HL-60 (cell line): ENCODE measurements around the gene TOMM70.

Experiments used
- DNase-seq, 2 experiments: peaks; one replicate each; pipeline ENCODE4 v3.0.0-alpha.2; 2010 to 2020; ENCODE audit warnings: low read depth in 1 of 2, low spot score in 1 of 2
- H3K27ac ChIP-seq: fragments of 250-450 bp; sonication (Bioruptor Pico); replicated peaks from 2 replicates; pipeline ENCODE4 v1.5.1; 2020; ENCODE audit warnings: mild to moderate bottlenecking, moderate library complexity
- H3K27me3 ChIP-seq: fragments of 250-450 bp; sonication (Bioruptor Pico); 2 replicates; pipeline ENCODE4 v1.5.1; 2021; ENCODE audit warnings: mild to moderate bottlenecking, moderate library complexity; ENCODE audit not compliant: insufficient read depth, poor library complexity, severe bottlenecking
- H3K4me3 ChIP-seq: replicated peaks from 2 replicates; pipeline ENCODE4 v1.5.1; 2011; ENCODE audit warnings: mild to moderate bottlenecking, control low read depth, low read length; ENCODE audit not compliant: insufficient read depth
- GABPA ChIP-seq: IDR thresholded peaks from 2 replicates; pipeline ENCODE4 v1.6.1; 2012; ENCODE audit warnings: low read depth
- POLR2AphosphoS5 ChIP-seq: IDR thresholded peaks from 2 replicates; pipeline ENCODE4 v1.6.1; 2012; ENCODE audit warnings: low read depth
- SPI1 ChIP-seq: IDR thresholded peaks from 2 replicates; pipeline ENCODE4 v1.6.1; 2012; ENCODE audit warnings: low read depth, mild to moderate bottlenecking, borderline replicate concordance
- TF ChIP-seq, protein P1 (sequence below): IDR thresholded peaks from 2 replicates; pipeline ENCODE4 v1.6.1; 2012; ENCODE audit warnings: low read depth; ENCODE audit not compliant: insufficient replicate concordance
- TF ChIP-seq, protein P2 (sequence below): IDR thresholded peaks from one replicate; pipeline ENCODE4 v1.5.1; 2011; ENCODE audit warnings: low read length, control low read depth, inconsistent platforms; ENCODE audit not compliant: insufficient read depth

The TOMM70 gene

GRCh38 chr3:100437721-100438622, 37.1 kb upstream of the TOMM70 start:
- H3K4me3 ChIP-seq = no peak overlapping the region
- TF ChIP-seq GABPA (no peak), SPI1 (no peak), POLR2AphosphoS5 (no peak)
- TF ChIP-seq, protein P1, sequence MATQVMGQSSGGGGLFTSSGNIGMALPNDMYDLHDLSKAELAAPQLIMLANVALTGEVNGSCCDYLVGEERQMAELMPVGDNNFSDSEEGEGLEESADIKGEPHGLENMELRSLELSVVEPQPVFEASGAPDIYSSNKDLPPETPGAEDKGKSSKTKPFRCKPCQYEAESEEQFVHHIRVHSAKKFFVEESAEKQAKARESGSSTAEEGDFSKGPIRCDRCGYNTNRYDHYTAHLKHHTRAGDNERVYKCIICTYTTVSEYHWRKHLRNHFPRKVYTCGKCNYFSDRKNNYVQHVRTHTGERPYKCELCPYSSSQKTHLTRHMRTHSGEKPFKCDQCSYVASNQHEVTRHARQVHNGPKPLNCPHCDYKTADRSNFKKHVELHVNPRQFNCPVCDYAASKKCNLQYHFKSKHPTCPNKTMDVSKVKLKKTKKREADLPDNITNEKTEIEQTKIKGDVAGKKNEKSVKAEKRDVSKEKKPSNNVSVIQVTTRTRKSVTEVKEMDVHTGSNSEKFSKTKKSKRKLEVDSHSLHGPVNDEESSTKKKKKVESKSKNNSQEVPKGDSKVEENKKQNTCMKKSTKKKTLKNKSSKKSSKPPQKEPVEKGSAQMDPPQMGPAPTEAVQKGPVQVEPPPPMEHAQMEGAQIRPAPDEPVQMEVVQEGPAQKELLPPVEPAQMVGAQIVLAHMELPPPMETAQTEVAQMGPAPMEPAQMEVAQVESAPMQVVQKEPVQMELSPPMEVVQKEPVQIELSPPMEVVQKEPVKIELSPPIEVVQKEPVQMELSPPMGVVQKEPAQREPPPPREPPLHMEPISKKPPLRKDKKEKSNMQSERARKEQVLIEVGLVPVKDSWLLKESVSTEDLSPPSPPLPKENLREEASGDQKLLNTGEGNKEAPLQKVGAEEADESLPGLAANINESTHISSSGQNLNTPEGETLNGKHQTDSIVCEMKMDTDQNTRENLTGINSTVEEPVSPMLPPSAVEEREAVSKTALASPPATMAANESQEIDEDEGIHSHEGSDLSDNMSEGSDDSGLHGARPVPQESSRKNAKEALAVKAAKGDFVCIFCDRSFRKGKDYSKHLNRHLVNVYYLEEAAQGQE = no peak
- TF ChIP-seq, protein P2, sequence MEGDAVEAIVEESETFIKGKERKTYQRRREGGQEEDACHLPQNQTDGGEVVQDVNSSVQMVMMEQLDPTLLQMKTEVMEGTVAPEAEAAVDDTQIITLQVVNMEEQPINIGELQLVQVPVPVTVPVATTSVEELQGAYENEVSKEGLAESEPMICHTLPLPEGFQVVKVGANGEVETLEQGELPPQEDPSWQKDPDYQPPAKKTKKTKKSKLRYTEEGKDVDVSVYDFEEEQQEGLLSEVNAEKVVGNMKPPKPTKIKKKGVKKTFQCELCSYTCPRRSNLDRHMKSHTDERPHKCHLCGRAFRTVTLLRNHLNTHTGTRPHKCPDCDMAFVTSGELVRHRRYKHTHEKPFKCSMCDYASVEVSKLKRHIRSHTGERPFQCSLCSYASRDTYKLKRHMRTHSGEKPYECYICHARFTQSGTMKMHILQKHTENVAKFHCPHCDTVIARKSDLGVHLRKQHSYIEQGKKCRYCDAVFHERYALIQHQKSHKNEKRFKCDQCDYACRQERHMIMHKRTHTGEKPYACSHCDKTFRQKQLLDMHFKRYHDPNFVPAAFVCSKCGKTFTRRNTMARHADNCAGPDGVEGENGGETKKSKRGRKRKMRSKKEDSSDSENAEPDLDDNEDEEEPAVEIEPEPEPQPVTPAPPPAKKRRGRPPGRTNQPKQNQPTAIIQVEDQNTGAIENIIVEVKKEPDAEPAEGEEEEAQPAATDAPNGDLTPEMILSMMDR = no peak
- no peak for DNase-seq
- H3K27me3 ChIP-seq = no peaks in the 10 kb centered on the region
- no peak overlapping the region for H3K27ac ChIP-seq

DNA sequence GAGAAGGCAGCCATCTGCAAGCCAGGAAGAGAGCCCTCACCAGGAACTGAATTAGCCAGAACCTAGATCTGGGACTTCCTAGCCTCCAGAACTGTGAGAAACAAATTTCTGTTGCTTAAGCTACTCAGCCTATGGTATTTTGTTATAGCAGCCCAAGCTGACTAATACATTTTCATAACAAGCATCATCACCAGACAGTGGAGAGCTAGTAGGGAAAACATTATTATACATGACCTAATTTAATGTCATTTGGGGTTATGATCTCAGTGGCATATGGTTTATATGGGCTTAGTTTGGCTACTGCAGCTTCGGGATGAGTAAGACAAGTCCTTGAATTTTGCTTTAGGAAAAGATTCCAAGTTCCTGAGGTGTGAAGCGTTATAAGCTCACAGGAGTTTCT, 36.1 kb upstream of the TOMM70 start:
- H3K27me3 ChIP-seq = no peaks in the 10 kb centered on the region
- H3K27ac ChIP-seq = no peak overlapping the region
- H3K4me3 ChIP-seq = no peak overlapping the region
- no peak for DNase-seq
- TF ChIP-seq GABPA (no peak), SPI1 (no peak), POLR2AphosphoS5 (no peak)
- TF ChIP-seq, protein P2 = no peak
- TF ChIP-seq, protein P1 = no peak

DNA sequence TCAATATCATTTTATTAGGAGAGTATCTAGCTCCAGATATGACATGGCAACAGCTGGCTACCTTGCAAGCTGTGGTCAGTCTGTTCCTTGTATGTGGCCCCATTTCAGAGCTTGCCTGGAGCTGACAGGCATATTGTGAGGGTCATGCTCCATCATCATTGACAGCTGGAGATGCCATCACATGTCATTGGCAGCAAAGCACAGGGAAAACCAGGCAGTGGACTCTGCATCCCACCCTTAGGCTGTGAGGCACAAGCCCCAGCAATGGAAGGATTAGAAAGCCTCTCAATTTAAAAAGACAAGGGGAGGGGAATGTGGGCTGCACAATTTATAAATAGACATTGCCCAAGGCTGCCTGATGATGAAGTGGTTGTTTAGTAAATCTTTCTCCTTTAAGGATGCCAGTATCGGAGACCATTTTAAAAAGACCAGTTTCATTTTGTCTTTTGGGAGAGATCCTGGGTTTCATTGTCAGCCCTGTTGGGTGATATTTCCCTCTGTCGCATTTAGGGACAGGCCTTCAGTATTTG, 28.4 kb upstream of the TOMM70 start:
- H3K4me3 ChIP-seq = no peak overlapping the region
- DNase-seq = no peak
- H3K27me3 ChIP-seq = no peaks in the 10 kb centered on the region
- TF ChIP-seq POLR2AphosphoS5 (no peak), GABPA (no peak), SPI1 (no peak)
- TF ChIP-seq, protein P1 = no peak
- TF ChIP-seq, protein P2 = no peak
- no peak overlapping the region for H3K27ac ChIP-seq
